Lung (tissue), 12 donors: ENCODE data around the gene ASIC2. TPM values are rescaled to one million over a fixed set of nuclear protein-coding genes. Genes with fewer than 3 reads are reported as not detected.

Source experiments
- ATAC-seq: fragments of 200-7000 bp; cut with Tn5 transposase; one replicate; pipeline ENCODE4 v1.9.1; 2020; ENCODE audit warnings: moderate number of reproducible peaks; ENCODE audit not compliant: insufficient read depth, low FRiP score
- DNase-seq, 3 donors: peaks; one replicate each; pipeline ENCODE4 v3.0.0-alpha.2; 2013 to 2017
- H3K27ac ChIP-seq, 2 donors: one replicate each; pipeline ENCODE4 v1.5.1; 2013; ENCODE audit warnings: mild to moderate bottlenecking in 2 of 2, moderate library complexity in 2 of 2, control low read depth in 1 of 2, inconsistent platforms in 1 of 2, low read depth in 1 of 2, low read length in 1 of 2
- H3K27me3 ChIP-seq, 3 donors: one replicate each; pipeline ENCODE4 v1.5.1; 2013; ENCODE audit warnings: low read length in 2 of 3; ENCODE audit not compliant: control insufficient read depth in 3 of 3, insufficient read depth in 3 of 3
- H3K36me3 ChIP-seq, 4 donors: one replicate each; pipeline ENCODE4 v1.5.1; 2013; ENCODE audit warnings: low read length in 4 of 4, mild to moderate bottlenecking in 1 of 4, moderate library complexity in 1 of 4; ENCODE audit not compliant: control insufficient read depth in 4 of 4, insufficient read depth in 4 of 4
- H3K4me1 ChIP-seq, 5 donors: one replicate each; pipeline ENCODE4 v1.5.1; 2013; ENCODE audit warnings: low read length in 5 of 5, mild to moderate bottlenecking in 2 of 5, moderate library complexity in 1 of 5; ENCODE audit not compliant: control insufficient read depth in 5 of 5, insufficient read depth in 5 of 5
- H3K4me3 ChIP-seq: one replicate; pipeline ENCODE4 v1.5.1; 2013; ENCODE audit warnings: mild to moderate bottlenecking, control low read depth, moderate library complexity
- H3K9ac ChIP-seq, 2 donors: one replicate each; pipeline ENCODE4 v1.5.1; 2013; ENCODE audit warnings: low read length in 2 of 2, control low read depth in 1 of 2; ENCODE audit not compliant: insufficient read depth in 1 of 2
- H3K9me3 ChIP-seq, 4 donors: one replicate each; pipeline ENCODE4 v1.5.1; 2013; ENCODE audit warnings: low read length in 3 of 4, mild to moderate bottlenecking in 1 of 4, moderate library complexity in 1 of 4; ENCODE audit not compliant: control insufficient read depth in 4 of 4, insufficient read depth in 3 of 4
- CTCF ChIP-seq: IDR thresholded peaks from 2 replicates; pipeline ENCODE4 v1.5.1; 2012; ENCODE audit warnings: mild to moderate bottlenecking; ENCODE audit errors: control extremely low read depth, extremely low read depth
- WGBS, 2 donors: extraction: QIAGEN DNeasy Blood & Tissue Kit; methylation state at CpG; one replicate each; pipeline ENCODE4 v1.1.7; 2013; 5-methylcytosine and 5-hydroxymethylcytosine counted together
- polyA plus RNA-seq, 2 donors: library from polyadenylated mRNA; stranded (reverse); fragments of 200-250 nt; gene quantifications; one replicate each; pipeline ENCODE4 v1.2.1, GENCODE V29; 2013
- total RNA-seq, 2 donors: library from RNA; depleted of rRNA in 1 of 2; stranded (reverse); fragments of >200 nt in 1 of 2; gene quantifications; one replicate each; pipeline ENCODE4 v1.2.1, GENCODE V29; 2014 to 2021
- donor health status: control.
- donor health status: control.
- donor health status: Bipolar disorder and iron deficiency.
- donor health status: healthy.
- donor health status: DM: yes; HTN: yes; CAD: no.

Gene ASIC2
- total and polyA plus RNA-seq, 4 donors: 0.03 to 0.28 (median 0.14) TPM; not detected in 1

GRCh38 chr17:33073416-33073815, 219.7 kb downstream of the ASIC2 start:
- Histone ChIP-seq H3K9me3 (peaks cover 0 to 2% (median 0%) of the 10 kb centered on the region in 4 donors), H3K27ac (no peak overlapping the region), H3K4me1 (peaks cover 0 to 16% (median 0%) of the 10 kb centered on the region in 5 donors), H3K27me3 (peaks cover 0 to 6% (median 0%) of the 10 kb centered on the region in 3 donors), H3K36me3 (no peaks in the 10 kb centered on the region), H3K9ac (no peak overlapping the region), H3K4me3 (no peak overlapping the region)
- WGBS, 2 donors: 69 to 72% methylated on average over 7 of the region's 7 CpGs
- DNase-seq: no peak
- TF ChIP-seq CTCF: no peak
- ATAC-seq: no peak

GRCh38 chr17:33072421-33073161, 220.5 kb downstream of the ASIC2 start:
- ATAC-seq (no peak), DNase-seq (no peak)
- no peaks in the 10 kb centered on the region for H3K36me3 ChIP-seq
- H3K9ac ChIP-seq: no peak overlapping the region
- no peak overlapping the region for H3K4me3 ChIP-seq
- TF ChIP-seq CTCF: no peak
- peaks cover 0 to 7% (median 0%) of the 10 kb centered on the region in 5 donors for H3K4me1 ChIP-seq
- peaks cover 0 to 9% (median 0%) of the 10 kb centered on the region in 3 donors for H3K27me3 ChIP-seq
- peaks cover 0 to 2% (median 0%) of the 10 kb centered on the region in 4 donors for H3K9me3 ChIP-seq
- WGBS, 2 donors: 82 to 89% methylated on average over 12 of the region's 12 CpGs
- H3K27ac ChIP-seq: no peak overlapping the region

- Histone ChIP-seq H3K27me3 (peaks cover 0 to 9% (median 0%) of the 10 kb centered on the region in 3 donors), H3K9me3 (peaks cover 0 to 2% (median 0%) of the 10 kb centered on the region in 4 donors), H3K36me3 (no peaks in the 10 kb centered on the region), H3K27ac (no peak overlapping the region), H3K4me1 (no peaks in the 10 kb centered on the region), H3K4me3 (no peak overlapping the region), H3K9ac (no peak overlapping the region)
- no peak for ATAC-seq
- DNase-seq: peak in 2 of 3 donors; percentile 27 to 71
- no peak for TF ChIP-seq CTCF
These were observed 221.4 kb downstream of the ASIC2 start for GRCh38 chr17:33071656-33072055.
